Activated T-helper 17 cell treated with anti-CD3 and anti-CD28 coated beads, Interleukin-2, amount 50 U/mL, for 72 hours (primary cell): ENCODE data around the gene MYO15A. TPM values are rescaled to one million over a fixed set of nuclear protein-coding genes. Genes with fewer than 3 reads are reported as not detected.
"Not testable (repeated sequence)": the region's sequence is repeated elsewhere in the genome, so short reads cannot be mapped to it uniquely, and the experiment has no call there.

Experiments
- ATAC-seq: fragments of 150-1000 bp; cut with Tn5 transposase; replicated peaks from 2 replicates; pipeline ENCODE4 v1.10.0; 2021; ENCODE audit warnings: mild to moderate bottlenecking, moderate library complexity
- H3K27ac Mint-ChIP-seq: one replicate; pipeline ENCODE4 v1.8.0; 2022; ENCODE audit warnings: mixed read lengths
- H3K27me3 Mint-ChIP-seq: one replicate; pipeline ENCODE4 v1.8.0; 2022; ENCODE audit warnings: mixed read lengths
- H3K36me3 Mint-ChIP-seq: one replicate; pipeline ENCODE4 v1.8.0; 2022; ENCODE audit warnings: low read depth, mild to moderate bottlenecking, mixed read lengths
- H3K4me1 Mint-ChIP-seq: one replicate; pipeline ENCODE4 v1.8.0; 2022; ENCODE audit warnings: mixed read lengths
- H3K4me3 Mint-ChIP-seq: one replicate; pipeline ENCODE4 v1.8.0; 2022; ENCODE audit warnings: mild to moderate bottlenecking, mixed read lengths
- H3K9me3 Mint-ChIP-seq: one replicate; pipeline ENCODE4 v1.8.0; 2022; ENCODE audit warnings: mixed read lengths
- total RNA-seq, 2 donors: library from RNA; stranded (reverse); gene quantifications; one replicate each; pipeline ENCODE4 v1.2.3, GENCODE V29; 2022

Gene MYO15A
- total RNA-seq, 2 donors from 2014 or later = 1.0 to 6.0 TPM

DNA sequence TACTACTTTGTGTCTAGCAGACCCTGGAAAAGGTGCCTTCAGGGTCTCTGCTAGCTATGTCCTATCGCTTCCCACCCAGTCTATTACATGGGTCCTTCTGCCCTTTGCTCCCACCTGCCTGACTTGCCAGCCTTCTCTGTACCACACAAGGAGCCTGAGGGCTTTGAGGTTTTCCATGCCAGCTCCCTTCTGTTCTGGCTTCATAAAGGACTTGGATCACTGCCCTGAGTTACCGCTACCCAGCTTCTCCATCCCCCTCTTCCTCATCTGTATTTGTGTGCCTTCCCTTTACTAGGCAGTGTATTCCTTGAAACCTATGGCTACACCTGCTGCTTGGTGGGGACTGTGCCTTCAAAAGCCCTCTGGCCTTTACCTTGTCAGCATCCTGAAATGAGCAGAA lies 97.3 kb downstream of the MYO15A start:
- ATAC-seq = no peak
- peaks cover 3% of the 10 kb centered on the region for H3K4me1 Mint-ChIP-seq
- peaks cover 94% of the 10 kb centered on the region for H3K36me3 Mint-ChIP-seq
- H3K9me3 Mint-ChIP-seq = no peaks in the 10 kb centered on the region
- H3K27ac Mint-ChIP-seq = peak overlapping the region; percentile 84
- H3K27me3 Mint-ChIP-seq = no peaks in the 10 kb centered on the region
- H3K4me3 Mint-ChIP-seq = no peak overlapping the region

DNA sequence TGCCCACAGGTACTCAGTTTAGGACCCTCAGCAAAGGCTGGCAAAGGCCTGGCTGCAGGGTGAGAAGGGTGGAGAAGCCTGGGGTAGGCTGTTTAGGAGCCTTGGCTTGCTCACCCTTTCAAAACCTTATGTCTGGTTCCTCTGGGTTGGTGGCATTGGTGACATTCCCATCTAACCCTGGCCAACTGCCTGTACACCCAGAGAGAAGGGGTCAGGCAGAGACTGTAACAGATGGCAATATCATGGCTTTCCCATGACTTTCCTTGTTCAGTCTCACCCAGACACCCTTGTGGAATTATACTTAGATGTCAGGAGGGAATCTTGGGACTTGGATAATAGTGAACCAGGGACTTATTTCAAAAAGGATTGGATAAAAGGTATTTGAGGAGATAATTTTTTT lies 98.4 kb downstream of the MYO15A start:
- H3K4me3 Mint-ChIP-seq = no peak overlapping the region
- no peaks in the 10 kb centered on the region for H3K9me3 Mint-ChIP-seq
- no peaks in the 10 kb centered on the region for H3K27me3 Mint-ChIP-seq
- ATAC-seq = no peak
- peak overlapping the region; percentile 43 for H3K27ac Mint-ChIP-seq
- no peaks in the 10 kb centered on the region for H3K4me1 Mint-ChIP-seq
- peaks cover 86% of the 10 kb centered on the region for H3K36me3 Mint-ChIP-seq

DNA sequence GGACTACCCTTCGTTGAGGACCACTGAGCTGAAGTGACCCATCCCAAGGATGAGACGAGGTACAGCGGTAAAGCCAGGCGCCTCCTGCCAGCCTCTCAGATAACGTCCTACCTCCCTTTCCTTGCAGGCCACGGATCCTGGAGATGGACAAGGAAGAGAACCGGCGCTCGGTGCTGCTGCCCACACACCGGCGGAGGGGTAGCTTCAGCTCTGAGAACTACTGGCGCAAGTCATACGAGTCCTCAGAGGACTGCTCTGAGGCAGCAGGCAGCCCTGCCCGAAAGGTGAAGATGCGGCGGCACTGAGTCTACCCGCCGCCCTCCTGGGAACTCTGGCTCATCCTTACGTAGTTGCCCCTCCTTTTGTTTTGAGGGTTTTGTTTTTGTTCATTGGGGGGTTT lies 99.5 kb downstream of the MYO15A start:
- ATAC-seq = no peak
- H3K27me3 Mint-ChIP-seq = no peaks in the 10 kb centered on the region
- H3K4me1 Mint-ChIP-seq = no peaks in the 10 kb centered on the region
- peaks cover 78% of the 10 kb centered on the region for H3K36me3 Mint-ChIP-seq
- no peaks in the 10 kb centered on the region for H3K9me3 Mint-ChIP-seq
- no peak overlapping the region for H3K4me3 Mint-ChIP-seq
- no peak overlapping the region for H3K27ac Mint-ChIP-seq

DNA sequence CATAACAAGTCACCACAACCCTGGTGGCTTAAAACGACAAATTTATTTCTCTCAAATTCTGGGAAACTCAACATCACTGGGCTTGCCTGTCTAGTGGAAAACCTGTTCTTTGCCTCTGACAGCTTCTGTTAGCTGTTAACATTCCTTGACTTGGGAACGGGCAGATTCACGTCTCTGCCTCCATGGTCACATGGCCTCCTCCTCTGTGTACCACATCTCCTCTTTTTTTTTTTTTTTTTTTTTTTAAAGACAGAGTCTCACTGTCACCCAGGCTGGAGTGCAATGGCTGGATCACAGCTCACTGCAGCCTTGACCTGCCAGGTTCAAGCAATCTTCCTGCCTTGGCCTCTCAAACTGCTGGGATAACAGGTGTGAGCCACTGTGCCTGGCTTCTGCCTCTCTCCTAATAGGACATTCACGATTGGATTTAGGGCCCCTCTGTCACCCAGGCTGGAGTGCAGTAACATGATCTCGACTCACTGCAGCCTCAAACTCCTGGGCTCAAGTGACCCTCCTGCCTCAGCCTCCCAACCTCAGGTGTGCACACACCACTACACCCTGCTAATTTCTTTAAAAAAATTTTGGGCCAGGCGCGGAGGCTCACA lies 105.2 kb downstream of the MYO15A start:
- peaks cover 23% of the 10 kb centered on the region for H3K36me3 Mint-ChIP-seq
- no peak for ATAC-seq
- H3K4me1 Mint-ChIP-seq = no peaks in the 10 kb centered on the region
- H3K27ac Mint-ChIP-seq = no peak overlapping the region
- H3K27me3 Mint-ChIP-seq = no peaks in the 10 kb centered on the region
- no peaks in the 10 kb centered on the region for H3K9me3 Mint-ChIP-seq
- no peak overlapping the region for H3K4me3 Mint-ChIP-seq

DNA sequence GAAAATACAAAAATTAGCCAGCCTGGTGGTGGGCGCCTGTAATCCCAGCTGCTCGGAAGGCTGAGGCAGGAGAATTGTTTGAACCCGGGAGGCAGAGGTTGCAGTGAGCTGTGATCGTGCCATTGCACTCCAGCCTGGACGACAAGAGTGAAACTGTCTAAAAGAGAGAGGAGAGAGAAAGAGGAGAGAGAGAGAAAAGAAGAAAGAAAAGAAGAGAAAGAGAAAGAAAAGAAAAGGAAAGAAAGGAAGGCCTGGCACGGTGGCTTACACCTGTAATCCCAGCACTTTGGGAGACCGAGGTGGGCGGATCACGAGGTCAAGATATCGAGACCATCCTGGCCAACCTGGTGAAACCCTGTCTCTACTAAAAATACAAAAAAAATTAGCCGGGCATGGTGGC lies 108.3 kb downstream of the MYO15A start:
- H3K9me3 Mint-ChIP-seq, H3K27ac Mint-ChIP-seq, H3K36me3 Mint-ChIP-seq, H3K4me3 Mint-ChIP-seq, H3K27me3 Mint-ChIP-seq, H3K4me1 Mint-ChIP-seq, ATAC-seq: not testable (repeated sequence)

DNA sequence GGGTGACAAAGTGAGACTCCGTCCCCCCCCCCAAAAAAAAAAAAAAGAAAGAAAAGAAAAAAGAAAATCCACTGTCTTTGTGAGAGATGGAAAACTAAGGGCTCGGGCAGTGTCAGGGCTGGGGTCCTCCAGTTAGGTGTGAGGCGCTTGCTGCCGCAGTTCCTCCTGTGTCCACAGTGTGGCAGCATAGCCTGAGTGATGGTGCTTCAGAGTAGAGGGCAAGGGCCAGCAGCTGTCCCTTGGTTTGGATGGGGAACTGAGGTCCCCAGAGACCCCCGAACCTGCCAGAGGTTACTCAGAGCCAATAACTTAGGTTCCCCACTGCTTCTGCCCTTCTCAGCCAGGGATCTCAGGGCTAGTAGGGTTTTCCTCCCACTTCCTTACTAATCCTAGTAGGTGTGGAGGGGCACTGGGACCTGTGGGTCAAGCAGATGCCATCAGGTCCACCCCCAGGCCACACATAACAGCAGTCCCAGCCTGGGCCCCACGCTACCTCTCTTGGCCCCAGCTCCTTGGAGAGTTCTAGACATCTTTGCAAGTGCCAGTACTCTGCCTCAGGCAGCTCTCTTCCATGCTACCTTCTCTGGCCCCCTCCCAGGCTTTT lies 109.0 kb downstream of the MYO15A start:
- Mint-ChIP-seq H3K27ac (peak overlapping the region; percentile 41), H3K9me3 (no peaks in the 10 kb centered on the region), H3K27me3 (no peaks in the 10 kb centered on the region), H3K4me1 (no peaks in the 10 kb centered on the region), H3K36me3 (no peaks in the 10 kb centered on the region), H3K4me3 (no peak overlapping the region)
- ATAC-seq = peak; percentile 83

DNA sequence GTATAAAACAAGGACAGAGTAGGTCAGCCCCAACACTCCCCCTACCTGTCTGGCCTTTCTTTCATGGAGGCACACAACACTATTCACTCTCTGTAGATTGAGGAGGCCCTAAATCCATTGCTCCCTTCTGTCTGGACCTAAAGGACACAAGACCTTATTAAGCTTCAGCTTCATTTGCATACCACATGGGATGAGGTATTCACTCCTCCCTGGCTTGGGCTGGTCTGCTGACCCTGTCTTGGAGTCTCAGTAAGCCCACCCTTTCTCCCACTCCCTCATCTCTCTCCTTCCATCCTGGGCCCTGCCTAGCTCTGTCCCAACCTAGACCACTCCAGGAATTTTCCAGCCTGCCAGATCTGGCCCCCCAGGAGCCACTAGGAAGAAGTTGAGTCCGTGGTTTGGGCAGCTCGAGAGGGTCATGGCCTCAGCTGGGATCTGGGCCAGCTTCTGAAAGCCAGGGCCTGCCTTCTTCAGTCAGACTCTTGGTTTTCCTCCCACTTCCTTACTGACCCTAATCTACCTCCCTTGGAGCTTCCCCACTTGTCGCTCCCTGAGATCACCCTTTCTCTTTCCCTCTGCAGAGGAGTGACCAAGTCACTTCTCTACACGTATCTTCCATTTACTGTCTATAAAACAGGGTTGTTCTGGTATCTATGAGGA lies 110.3 kb downstream of the MYO15A start:
- ATAC-seq = no peak
- Mint-ChIP-seq H3K4me1 (no peaks in the 10 kb centered on the region), H3K4me3 (no peak overlapping the region), H3K27me3 (no peaks in the 10 kb centered on the region), H3K36me3 (no peaks in the 10 kb centered on the region), H3K27ac (no peak overlapping the region), H3K9me3 (no peaks in the 10 kb centered on the region)

DNA sequence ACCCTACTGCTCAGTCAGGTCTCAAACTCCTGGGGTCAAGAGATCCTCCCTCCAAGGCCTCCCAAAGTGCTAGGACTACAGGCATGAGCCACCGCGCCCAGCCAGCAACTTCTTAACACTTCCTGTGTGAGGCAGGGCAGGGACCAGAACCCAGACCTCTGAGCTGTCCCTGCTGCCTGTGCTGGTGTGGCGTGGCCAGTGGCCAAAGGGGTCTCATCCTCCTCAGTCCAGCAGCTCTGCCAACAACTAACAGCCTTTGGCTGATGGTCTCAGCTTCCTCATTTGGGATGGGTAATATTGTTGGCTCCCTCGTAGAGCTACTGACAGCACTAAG lies 115.5 kb downstream of the MYO15A start:
- no peak for ATAC-seq
- Mint-ChIP-seq H3K4me1 (peaks cover 19% of the 10 kb centered on the region), H3K4me3 (no peak overlapping the region), H3K36me3 (no peaks in the 10 kb centered on the region), H3K27me3 (no peaks in the 10 kb centered on the region), H3K9me3 (no peaks in the 10 kb centered on the region), H3K27ac (no peak overlapping the region)

DNA sequence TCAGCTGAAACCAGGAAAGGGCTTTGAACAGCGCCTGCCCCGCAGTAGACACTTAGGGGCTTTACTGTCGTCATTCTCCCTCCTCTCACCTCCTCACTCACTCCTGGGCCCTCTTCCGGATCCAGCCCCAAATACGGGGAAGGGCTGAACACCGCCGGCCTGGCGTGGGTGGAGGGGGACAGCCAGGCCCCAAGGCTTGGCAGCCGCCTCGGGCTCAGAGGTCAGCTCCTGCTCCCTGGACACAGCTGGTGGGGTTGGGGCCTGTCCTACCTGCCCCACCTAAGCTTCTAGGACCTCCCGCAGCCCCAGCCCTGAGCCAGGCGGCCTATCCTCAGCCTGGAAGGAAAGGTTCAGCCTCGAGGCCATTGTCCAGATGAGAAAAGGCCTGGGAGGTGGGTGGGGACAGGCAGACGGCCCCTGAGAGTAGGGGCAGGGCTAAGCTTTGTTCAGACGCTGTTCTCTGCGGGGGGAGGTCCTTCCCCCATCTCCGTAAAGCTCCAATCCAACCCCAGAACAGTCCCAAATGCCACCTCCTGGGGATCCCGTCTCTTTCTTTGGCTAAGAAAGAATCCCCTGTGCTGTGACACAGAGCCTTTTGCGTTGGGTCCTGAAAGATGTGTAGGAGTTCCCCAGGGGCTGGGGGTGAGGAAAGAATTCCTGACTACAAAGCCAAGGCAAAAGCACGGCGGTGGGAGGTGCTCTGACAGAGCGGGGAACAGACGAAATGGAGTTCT lies 116.0 kb downstream of the MYO15A start:
- Mint-ChIP-seq H3K27me3 (no peaks in the 10 kb centered on the region), H3K4me3 (peak overlapping the region; percentile 77), H3K4me1 (peaks cover 19% of the 10 kb centered on the region), H3K27ac (no peak overlapping the region), H3K9me3 (no peaks in the 10 kb centered on the region), H3K36me3 (no peaks in the 10 kb centered on the region)
- no peak for ATAC-seq

DNA sequence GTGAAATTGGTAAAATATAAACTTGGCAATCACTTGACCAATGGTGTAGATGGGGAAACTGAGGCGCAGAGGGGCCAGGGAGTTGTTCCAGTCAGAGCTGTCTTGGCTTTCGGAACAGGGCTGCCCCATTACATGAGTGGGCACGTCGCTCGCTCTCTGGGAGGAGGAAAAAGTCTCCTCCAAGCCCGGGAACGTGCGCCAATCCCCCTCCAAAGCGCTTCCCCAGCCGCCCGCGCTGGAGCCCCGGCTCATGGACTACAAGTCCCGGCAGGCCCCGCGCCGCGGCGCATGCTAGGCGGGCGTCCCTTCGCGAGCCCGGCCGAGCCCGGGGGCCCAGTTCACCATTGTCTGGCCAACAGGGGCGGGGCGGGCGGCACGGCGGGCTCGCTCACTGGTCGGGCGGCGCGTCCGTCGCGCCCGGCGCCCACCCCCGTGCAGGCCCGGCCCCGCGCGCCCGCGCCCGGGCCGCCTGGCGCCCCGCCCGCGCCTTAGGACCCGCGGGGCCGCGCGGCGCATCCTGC lies 116.6 kb downstream of the MYO15A start, which contains the start of gene LLGL1:
LLGL1 (plus strand) TSS at position 515 of the 521 bp plus-strand sequence. CDS start 48 bp downstream, outside the sequence.
- peak within 1 kb of the TSS; percentile 92 for H3K4me3 Mint-ChIP-seq
- no peaks in the 10 kb centered on the region for H3K27me3 Mint-ChIP-seq
- peak; percentile 96 for ATAC-seq
- no peaks in the 10 kb centered on the region for H3K9me3 Mint-ChIP-seq
- peaks cover 19% of the 10 kb centered on the region for H3K4me1 Mint-ChIP-seq
- H3K36me3 Mint-ChIP-seq = no peaks in the 10 kb centered on the region
- H3K27ac Mint-ChIP-seq = peak within 1 kb of the TSS; percentile 93

DNA sequence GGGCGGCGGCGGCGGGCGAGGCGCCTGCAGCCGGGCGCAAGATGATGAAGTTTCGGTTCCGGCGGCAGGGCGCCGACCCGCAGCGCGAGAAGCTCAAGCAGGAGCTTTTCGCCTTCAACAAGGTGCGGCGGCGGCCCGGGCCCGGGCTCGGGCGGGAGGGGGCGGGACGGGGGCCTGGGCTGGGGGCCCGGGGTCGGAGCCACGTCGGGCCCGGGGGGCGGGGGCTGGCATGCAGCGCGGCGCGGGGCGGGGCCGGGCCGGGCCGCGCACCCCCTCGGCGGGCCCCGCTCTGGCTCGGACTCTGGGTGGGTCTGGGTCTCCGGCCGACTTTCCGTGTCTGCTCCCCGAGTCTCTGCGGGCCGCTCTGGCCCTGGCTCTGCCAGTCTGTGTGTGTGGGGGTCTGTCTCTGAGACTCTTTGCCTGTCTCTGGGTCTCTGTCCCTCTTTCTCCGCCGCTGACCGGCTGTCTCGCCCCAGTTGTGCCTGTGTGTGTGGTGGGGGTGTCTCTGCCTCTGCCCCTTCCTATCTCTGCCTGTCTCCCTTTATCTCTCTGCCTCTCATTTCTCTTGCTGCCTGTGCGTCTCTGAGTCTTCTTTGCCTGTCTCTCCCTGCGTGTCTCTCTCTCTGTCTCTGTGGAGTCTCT lies 117.2 kb downstream of the MYO15A start:
- Mint-ChIP-seq H3K27ac (peak overlapping the region; percentile 93), H3K4me3 (peak overlapping the region; percentile 92), H3K36me3 (no peaks in the 10 kb centered on the region), H3K4me1 (peaks cover 19% of the 10 kb centered on the region), H3K9me3 (no peaks in the 10 kb centered on the region), H3K27me3 (no peaks in the 10 kb centered on the region)
- ATAC-seq = peak; percentile 37

DNA sequence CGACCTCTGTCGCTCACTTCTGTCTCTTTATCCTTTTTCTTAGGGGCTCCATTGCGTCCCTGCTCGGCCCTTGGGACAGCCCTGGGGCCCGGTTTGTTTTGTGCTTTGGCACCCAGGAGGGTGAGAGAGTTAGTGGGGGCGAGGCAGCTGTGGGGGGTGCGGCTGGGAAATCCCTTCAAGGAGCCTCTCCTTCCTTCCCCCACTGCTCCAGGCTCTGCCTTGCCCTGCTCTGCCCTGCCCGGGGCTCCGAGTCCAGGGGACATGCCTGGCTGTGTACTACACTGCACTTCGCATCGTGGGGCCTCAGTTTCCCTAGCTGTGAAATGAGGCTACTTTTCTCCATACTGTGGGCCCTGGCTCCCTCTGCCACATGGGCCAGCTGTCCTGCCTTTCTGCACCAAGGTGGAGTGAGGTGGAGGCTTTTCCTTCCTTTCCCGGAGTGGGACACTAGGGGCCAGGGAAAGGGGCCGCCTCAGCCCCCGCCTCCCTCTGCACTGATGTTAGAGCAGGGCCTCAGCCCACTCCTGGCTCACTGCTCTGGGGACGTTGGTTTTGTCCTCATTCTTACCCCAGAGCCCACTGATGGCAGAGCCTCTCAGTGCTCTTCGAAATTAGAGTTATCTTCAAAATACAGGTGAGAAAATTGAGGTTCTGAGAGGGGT lies 117.9 kb downstream of the MYO15A start:
- H3K27me3 Mint-ChIP-seq = no peaks in the 10 kb centered on the region
- peaks cover 19% of the 10 kb centered on the region for H3K4me1 Mint-ChIP-seq
- peak overlapping the region; percentile 92 for H3K4me3 Mint-ChIP-seq
- no peak for ATAC-seq
- no peaks in the 10 kb centered on the region for H3K36me3 Mint-ChIP-seq
- no peaks in the 10 kb centered on the region for H3K9me3 Mint-ChIP-seq
- H3K27ac Mint-ChIP-seq = peak overlapping the region; percentile 93

DNA sequence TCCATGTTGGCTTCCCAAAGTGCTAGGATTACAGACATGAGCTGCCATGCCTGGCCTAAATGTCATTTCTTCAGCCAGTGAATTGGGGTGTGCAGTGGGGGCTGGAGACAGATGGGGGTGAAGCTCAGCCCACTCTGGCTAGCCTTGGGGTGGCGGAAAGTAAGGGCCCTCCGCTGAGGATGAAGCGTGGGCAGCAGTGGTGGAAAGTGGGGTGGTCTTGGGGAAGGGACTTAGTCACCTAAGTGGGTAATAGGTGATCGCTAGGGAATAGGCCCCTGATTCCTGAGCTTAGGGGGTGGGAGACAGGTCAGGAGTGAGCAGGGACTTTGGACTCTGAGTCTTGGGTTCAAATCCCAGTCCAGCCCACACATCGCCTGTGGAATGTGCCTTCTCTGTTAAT lies 119.1 kb downstream of the MYO15A start:
- H3K27me3 Mint-ChIP-seq = no peaks in the 10 kb centered on the region
- peak overlapping the region; percentile 12 for H3K27ac Mint-ChIP-seq
- H3K4me1 Mint-ChIP-seq = peaks cover 19% of the 10 kb centered on the region
- no peak overlapping the region for H3K4me3 Mint-ChIP-seq
- no peak for ATAC-seq
- no peaks in the 10 kb centered on the region for H3K36me3 Mint-ChIP-seq
- H3K9me3 Mint-ChIP-seq = no peaks in the 10 kb centered on the region

DNA sequence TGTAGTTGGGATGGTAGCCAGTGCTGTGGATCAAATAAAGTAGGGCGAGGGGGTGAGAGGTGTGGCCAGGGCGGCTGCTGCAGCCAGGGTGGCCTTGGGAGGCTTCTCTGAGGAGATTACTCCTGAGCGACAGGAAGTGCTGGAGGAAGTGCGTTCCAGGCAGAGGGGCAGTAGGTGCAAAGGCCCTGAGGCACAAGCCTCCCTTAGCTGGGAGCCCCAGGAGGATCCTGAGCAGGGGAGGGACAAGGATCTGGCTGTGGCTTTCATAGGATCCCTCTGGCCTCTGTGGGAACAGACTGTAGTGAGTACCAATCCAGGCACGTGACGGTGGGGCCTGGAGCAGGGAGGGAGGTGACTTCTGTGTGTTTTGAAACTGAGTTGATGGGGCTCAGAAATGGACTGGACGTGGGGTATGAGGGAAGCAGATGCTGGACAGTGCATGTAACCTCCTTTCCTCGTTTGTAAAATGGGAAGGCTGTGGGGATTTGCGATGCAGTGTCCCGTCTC lies 119.7 kb downstream of the MYO15A start:
- Mint-ChIP-seq H3K4me1 (peaks cover 19% of the 10 kb centered on the region), H3K9me3 (no peaks in the 10 kb centered on the region), H3K4me3 (no peak overlapping the region), H3K27ac (peak overlapping the region; percentile 12), H3K27me3 (no peaks in the 10 kb centered on the region), H3K36me3 (no peaks in the 10 kb centered on the region)
- ATAC-seq = no peak
